ENCODE measurements around the gene TMED7. TPM values are rescaled to one million over a fixed set of nuclear protein-coding genes. Genes with fewer than 3 reads are reported as not detected.

Gene TMED7
- total and polyA plus RNA-seq, 2 of the 4 experiments (the other 2 are of a cell fraction): 75.6 to 86.7 TPM

GRCh38 chr5:115640274-115640673, 14.4 kb upstream of the TMED7 start:
- Histone ChIP-seq H3K27ac (ENCODE audit: insufficient read depth, low read length) (no peak overlapping the region), H4K91ac (ENCODE audit: insufficient read depth, low read depth, low read length) (no peak overlapping the region), H4K5ac (ENCODE audit: low read depth, low read length) (no peak overlapping the region), H2BK120ac (ENCODE audit: low read depth, low read length) (no peak overlapping the region), H3K4me2 (ENCODE audit: low read depth, low read length) (no peak overlapping the region), H2BK5ac (ENCODE audit: low read depth, low read length, poor library complexity, severe bottlenecking) (no peak overlapping the region), H3K9me3 (ENCODE audit: control insufficient read depth, insufficient read depth, low read length) (no peaks in the 10 kb centered on the region), H2BK20ac (ENCODE audit: low read depth, low read length) (no peak overlapping the region), H3K27me3 (ENCODE audit: control insufficient read depth, insufficient read depth, low read length) (peaks cover 17% of the 10 kb centered on the region), H3K4me3 (ENCODE audit: insufficient read depth, low read depth, low read length) (no peak overlapping the region), H2AK5ac (ENCODE audit: low read depth, low read length) (no peak overlapping the region), H4K8ac (ENCODE audit: low read depth in 2 of 2, low read length in 2 of 2) (no peak overlapping the region), H3K14ac (replicated peaks; ENCODE audit: low read depth, low read length) (no peak overlapping the region), H3K56ac (ENCODE audit: extremely low read depth, insufficient read depth, low read length) (no peak overlapping the region), H3K4me1 (ENCODE audit: control insufficient read depth, insufficient read depth, low read length) (no peaks in the 10 kb centered on the region), H2BK15ac (ENCODE audit: low read depth, low read length) (no peak overlapping the region), H2AK9ac (replicated peaks; ENCODE audit: low read depth, low read length, poor library complexity) (no peak overlapping the region), H3K18ac (ENCODE audit: low read depth, low read length) (no peak overlapping the region), H3K79me1 (ENCODE audit: low read depth in 1 of 2, low read length in 2 of 2) (no peaks in the 10 kb centered on the region), H3K36me3 (ENCODE audit: control insufficient read depth, insufficient read depth, low read length) (no peaks in the 10 kb centered on the region), H3K23ac (ENCODE audit: low read depth, low read length) (no peak overlapping the region), H3K4ac (ENCODE audit: low read depth, low read length) (no peak overlapping the region), H3K9ac (ENCODE audit: low read depth, low read length) (no peak overlapping the region), H2AFZ (replicated peaks; ENCODE audit: low read length, poor library complexity) (no peak overlapping the region), H4K20me1 (ENCODE audit: insufficient read depth, low read length) (no peaks in the 10 kb centered on the region), H3K9me1 (ENCODE audit: insufficient read depth, low read length) (no peaks in the 10 kb centered on the region; the same call in 1 of the 2 replicates)
- dilution Hi-C loops (cut with HindIII; ENCODE audit: low sequenced_read_pairs, unreplicated experiment): no loop called here
- POLR2A ChIA-PET (ENCODE audit: unreplicated experiment): no interaction called here
- CTCF ChIA-PET: no interaction called here
- DNase-seq: no peak
- no TSS peak for BruUV-seq (replicated peaks)
- TF ChIP-seq MXI1 (IDR thresholded peaks at IDR 0.05; ENCODE audit: borderline replicate concordance, low read depth, low read length) (no peak), RCOR1 (IDR thresholded peaks at IDR 0.05; ENCODE audit: insufficient replicate concordance, low read length) (no peak), CEBPB (IDR thresholded peaks at IDR 0.05; ENCODE audit: low read depth, low read length) (no peak), POLR2A (IDR thresholded peaks at IDR 0.05; ENCODE audit: low read depth, low read length) (no peak), RFX5 (IDR thresholded peaks at IDR 0.05; ENCODE audit: low read depth, low read length) (no peak)
- TF ChIP-seq, protein P1, sequence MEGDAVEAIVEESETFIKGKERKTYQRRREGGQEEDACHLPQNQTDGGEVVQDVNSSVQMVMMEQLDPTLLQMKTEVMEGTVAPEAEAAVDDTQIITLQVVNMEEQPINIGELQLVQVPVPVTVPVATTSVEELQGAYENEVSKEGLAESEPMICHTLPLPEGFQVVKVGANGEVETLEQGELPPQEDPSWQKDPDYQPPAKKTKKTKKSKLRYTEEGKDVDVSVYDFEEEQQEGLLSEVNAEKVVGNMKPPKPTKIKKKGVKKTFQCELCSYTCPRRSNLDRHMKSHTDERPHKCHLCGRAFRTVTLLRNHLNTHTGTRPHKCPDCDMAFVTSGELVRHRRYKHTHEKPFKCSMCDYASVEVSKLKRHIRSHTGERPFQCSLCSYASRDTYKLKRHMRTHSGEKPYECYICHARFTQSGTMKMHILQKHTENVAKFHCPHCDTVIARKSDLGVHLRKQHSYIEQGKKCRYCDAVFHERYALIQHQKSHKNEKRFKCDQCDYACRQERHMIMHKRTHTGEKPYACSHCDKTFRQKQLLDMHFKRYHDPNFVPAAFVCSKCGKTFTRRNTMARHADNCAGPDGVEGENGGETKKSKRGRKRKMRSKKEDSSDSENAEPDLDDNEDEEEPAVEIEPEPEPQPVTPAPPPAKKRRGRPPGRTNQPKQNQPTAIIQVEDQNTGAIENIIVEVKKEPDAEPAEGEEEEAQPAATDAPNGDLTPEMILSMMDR (conservative IDR thresholded peaks at IDR 0.05; ENCODE audit: low read depth, low read length): no peak
- intact Hi-C loops (cut with micrococcal nuclease): no loop called here
- WGBS, 2 experiments (ENCODE audit: extremely low coverage in 2 of 2, insufficient read length in 1 of 2): 92% methylated on average over 2 of the region's 2 CpGs; no CpG with 5 or more reads in 1 of the 2 experiments
- no peak for ATAC-seq (ENCODE audit: low read depth)
- in situ Hi-C loops (cut with MboI; ENCODE audit: low sequenced_read_pairs): loop anchor here (10.0 kb wide), 1 partner anchor 175 kb away; the partner anchor contains the start of gene CDO1
